Stimulated activated CD4-positive, alpha-beta T cell treated with anti-CD3 and anti-CD28 coated beads, Interleukin-4, amount 100 ng/mL, for 1 hour (primary cell): ENCODE measurements around the gene BCAS3.

Experiments used
- DNase-seq: peaks from one replicate; pipeline ENCODE4 v3.0.0-alpha.2; 2020

Gene BCAS3

DNA sequence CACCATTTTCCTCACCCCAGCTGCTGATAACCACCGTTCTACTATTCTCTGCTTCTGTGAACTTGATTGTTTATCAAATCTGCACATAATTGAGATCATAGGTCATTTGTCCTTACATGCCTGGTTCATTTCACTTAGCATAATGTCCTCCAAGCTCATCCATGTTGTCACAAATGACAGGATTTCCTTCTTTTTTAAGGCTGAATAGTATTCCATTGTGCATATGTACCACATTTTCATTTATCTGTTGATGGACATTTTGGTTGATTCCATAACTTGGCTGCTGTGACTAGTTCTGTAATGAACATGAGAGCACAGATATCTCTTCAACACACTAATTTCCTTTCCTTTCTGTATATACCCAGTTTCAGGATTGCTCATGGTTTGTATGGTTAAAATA, 496.7 kb downstream of the BCAS3 start:
- no peak for DNase-seq

DNA sequence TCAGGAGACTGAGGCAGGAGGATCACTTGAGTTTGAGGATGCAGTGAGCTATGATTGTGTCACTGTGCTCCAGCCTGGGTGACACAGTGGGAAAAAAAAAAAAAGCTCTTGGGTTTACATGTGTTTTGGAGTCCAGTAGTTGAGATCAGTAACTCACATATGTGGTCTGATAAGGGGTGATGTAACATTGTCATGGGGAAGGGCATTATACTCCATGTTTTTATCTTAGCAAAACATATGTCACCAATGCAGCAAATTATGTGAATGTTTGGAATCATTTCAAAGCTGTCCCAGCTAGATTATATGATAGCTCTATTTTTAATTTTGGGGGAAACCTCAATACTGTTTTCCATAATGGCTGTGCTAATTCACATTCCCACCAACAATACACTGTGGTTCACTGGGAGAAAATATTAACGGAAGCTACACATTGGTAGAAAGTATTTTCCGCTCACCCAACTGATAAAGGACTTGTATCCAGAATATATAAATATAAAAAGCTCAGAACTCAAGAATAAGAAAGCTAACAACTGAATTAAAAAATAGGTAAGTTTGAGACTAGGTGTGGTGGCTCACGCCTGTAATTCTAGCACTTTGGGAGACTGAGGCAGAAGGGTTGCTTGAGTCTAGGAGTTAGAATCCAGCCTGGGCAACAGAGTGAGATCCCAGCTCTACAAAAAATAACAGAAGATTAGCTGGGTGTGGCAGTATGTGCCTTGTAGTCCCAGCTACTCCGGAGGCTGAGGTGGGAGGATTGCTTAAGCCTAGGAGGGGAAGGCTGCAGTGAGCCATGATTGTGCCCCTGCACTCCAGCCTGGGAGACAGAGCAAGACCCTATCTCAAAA, 497.9 kb downstream of the BCAS3 start:
- DNase-seq, result no peak

DNA sequence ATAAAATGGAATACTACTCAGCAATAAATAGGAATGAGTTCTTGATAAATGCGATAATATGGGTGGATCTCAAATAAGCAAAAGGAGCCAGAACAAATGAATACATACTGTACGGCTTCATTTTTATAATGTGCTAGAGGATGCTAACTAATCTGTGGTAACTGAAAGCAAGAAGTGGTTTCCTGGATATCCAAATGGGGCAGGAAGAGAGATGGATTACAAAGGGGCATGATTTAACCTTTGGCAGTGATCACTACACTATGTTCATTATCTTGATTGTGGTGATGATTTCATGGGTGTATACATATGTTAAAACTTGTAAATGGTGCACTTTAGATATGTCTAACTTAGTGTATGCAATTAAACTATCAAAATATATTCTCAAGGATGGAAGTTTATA, 499.7 kb downstream of the BCAS3 start:
- no peak for DNase-seq

DNA sequence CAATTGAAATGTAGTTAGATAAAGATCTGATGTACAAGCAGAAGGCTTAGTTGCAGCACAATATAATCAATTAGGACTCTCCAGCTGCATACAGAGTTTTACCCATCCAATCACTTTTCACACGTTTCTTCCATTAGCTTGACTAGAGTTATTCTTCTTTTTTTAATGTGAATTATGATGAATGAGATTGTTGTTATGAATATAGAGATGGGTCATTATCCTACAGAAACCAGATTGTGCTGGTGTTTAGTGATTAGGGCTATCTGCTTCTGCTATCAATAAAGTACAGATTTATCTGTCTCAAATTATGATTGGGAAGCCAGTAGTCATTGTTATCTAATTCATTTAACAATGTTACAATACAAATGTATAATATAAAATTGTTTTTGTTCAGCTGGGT, 500.6 kb downstream of the BCAS3 start:
- no peak for DNase-seq

DNA sequence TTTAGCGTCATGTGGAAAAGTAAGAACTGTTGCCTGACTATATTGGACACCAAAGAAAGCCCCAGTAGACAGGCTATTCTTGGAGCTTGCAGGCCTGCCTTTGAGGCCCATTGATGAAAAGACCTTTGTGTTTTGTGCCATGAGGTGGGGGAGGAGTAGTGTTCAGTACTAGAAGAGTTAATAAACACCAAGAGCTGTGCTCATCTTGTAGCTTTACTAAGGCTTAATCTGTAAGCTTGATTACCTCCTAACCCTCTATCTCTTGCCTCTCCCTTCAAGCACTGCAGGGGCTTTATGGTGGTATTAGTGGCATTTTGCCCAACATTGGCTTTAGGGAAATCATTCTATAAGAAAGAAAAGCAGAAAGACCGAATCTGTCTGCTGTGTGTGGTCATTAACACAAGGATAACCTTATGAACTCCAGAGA, 501.7 kb downstream of the BCAS3 start:
- no peak for DNase-seq

DNA sequence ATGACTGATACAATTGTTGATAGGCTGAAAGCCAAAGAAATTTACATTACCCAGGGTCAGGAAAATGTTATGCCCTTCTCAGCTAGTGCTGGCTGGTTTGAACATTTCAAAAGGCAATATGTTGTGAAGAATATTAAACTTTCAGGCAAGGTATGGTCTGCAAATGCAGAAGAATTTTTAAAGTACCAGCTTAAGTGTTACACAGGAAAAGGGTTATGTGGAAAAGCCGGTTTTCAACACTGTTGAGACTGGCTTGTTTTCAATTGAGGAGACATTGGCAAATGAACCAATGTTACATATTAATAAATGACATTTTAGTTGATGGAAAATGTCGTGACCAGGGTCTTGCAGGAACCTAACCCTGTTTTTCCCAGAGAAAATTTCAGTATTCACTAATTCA, 506.1 kb downstream of the BCAS3 start:
- DNase-seq, result no peak

DNA sequence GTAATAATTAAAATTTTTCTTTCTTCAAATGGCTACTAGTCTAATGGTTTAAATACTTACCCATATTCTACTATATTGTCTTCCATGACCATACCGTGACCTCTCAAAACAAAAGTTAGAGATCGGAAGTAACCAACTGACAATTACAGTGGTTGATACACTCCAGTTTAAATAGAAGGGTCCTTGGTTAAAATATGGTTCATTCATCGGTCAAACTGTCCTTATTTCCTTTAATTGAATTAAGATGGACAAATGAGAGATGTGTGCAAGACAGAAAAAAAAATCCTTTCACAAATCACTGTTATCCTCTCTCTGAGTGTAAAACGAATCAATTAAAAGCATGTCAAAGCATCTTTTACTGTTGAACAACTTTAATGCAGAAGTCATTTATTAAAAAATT, 507.7 kb downstream of the BCAS3 start:
- DNase-seq, result no peak

DNA sequence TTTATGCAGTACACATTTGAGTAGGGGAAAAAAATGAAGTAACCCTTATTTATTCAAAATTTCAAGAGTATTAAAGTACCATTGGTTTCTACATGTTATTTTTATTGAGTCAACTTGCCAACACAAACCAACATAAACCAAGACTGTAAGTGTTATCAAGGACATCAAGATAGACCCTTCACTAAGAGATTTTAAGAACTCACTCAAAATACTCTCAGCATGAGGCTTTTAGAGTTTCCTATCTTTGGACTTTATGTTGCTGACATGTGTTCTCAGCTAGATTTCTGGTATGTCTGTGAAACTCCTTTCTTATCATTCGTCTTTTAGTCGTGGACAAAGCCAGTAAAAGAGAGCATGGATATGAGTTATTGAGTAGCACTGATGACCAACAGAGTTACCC, 509.4 kb downstream of the BCAS3 start:
- no peak for DNase-seq

DNA sequence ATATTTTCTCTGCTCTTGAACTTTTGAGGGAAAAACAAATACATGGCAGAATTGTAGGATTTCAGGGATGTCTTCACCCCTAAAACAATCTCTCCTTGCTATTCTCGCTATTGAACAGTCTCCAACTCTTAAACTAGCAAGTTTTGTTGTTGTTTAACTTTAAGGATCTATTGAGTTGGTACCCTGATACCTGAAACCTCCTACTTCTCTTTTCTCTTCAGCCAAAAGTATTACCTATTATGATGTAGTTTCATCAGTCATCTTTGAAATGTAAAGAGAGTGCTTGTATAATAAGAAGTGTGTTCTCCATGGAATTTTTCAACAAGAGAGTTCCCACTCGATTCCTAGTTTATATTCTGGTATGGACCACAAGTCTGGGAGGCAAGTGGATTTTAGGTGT, 510.4 kb downstream of the BCAS3 start:
- no peak for DNase-seq

DNA sequence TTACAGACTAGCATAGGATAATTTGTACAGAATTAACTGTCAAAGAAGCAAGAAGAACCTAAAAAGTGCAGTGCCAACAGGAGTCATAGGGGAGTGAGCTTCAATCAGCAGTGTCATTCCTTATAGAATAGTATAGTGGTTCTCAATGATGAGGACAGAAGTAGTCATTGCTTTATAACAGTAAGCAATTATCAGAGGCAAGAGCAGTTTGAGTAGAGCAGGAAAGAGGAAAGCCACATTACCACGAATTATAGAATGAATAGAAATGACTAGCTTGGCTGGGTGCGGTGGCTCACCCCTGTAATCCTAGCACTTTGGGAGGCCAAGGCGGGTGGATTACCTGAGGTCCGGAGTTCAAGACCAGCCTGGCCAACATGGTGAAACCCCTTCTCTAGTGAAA, 512.3 kb downstream of the BCAS3 start:
- no peak for DNase-seq

DNA sequence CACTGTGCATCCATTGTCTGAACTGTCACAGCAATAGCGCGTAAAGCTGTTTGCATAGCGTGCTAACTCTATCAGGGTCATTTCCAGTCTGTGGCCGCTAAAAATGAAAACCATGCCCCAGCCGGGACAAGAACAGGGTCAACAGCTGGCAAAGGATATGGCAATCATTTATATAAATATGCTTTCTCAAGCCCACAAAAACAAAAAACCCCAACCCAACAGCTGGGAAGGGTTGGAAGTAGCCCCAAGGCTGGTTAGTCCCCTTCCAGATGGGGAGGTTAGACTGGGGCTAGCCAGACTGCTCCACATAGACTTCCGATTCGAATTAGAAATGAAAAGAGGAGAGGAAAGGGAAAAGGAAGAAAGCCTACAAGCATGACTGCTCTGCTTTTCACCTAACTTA, 518.7 kb downstream of the BCAS3 start:
- no peak for DNase-seq

DNA sequence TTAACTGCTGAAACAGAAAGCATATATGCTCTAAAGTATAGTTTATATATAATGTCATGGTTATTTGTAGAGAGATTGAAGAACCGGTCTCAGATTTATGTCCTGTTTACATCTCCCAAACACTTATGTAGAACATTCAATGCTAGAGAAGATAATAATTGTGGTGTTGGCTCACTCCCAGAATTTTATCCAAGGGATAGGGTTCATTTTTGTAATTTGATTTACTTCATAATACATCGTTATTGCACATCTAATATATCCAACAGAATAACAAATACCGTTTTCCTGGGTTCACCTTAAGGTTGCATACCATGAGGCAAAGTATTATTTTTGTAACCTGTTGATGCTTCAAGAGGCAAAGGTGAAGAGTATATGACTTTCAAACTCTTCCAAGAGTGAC, 519.1 kb downstream of the BCAS3 start:
- no peak for DNase-seq

DNA sequence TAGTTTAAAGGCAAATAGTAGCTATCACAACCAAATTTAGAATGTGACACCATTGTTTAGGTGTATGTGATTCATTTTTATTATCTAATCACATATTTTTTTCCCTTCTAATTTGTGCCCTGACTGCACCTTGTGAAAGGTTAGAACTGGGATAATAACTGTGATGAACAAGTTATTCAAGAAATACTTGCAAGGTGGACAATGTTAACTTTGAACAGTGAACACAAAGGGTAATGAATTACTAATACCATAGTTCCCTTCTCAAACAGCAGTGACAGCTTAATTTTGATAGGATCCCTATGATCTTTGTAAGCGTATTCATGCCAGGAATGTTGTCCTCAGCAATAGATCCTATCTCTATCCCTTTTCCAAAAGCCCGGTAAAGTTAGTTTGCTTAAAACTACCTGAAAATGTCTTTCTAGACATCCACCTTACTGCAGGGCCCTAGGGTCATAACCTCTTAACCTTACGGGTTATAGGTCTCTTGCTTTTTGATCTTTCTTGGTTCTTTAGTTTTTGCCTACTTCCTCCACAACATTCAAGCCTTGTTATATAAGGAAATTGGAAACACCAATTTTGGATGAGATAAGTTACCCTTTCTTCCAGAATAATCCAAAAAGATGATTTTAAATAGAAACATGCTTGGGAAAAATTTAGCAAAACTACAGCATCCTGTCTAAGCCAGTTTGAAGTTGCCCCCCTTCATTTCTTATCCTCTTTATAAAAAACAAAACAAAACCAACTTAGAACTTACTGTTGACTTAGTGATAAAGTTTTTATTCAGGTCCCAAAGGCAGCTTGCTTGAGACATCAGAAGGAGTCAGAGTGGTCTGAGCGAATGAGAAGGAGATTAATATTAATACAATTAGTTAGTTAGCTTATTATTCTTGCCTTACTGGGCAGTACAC, 522.0 kb downstream of the BCAS3 start:
- DNase-seq, result no peak

DNA sequence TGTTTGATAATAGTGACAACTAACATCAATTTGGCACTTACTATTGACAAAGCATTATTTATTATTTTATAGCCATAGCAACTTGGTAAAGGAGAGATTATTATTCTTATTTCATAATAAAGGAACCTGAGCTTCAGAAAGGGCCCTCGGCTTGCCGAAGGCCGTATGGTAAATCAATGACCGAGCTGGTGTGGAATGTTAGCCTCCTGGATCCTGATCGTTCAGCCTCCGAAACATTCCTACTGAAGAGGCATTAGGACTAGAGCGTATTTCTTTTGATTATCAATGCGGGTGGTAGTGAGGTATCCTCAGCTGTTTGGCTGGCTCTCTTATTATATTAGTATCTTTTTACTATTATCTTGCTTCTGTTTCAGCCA, 522.7 kb downstream of the BCAS3 start:
- no peak for DNase-seq

DNA sequence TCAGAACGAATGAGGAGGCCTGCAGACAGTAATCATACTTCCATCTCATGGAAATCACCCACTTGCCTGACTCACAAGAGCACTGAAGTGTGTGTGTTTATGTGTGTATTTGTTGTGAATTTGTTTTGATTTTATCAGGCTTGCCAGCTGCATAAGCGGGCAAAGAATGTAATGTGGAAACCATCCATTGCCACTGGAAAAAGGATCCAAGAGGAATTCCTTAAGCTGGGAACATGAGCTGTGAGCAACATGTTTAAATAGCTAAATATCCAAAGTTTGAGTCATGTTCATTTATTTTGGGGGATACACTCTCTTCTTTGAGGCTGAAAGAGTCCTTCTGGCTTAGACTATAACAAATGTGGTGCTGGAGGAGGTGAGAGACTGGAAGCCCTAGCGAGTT, 523.6 kb downstream of the BCAS3 start:
- DNase-seq, result no peak

DNA sequence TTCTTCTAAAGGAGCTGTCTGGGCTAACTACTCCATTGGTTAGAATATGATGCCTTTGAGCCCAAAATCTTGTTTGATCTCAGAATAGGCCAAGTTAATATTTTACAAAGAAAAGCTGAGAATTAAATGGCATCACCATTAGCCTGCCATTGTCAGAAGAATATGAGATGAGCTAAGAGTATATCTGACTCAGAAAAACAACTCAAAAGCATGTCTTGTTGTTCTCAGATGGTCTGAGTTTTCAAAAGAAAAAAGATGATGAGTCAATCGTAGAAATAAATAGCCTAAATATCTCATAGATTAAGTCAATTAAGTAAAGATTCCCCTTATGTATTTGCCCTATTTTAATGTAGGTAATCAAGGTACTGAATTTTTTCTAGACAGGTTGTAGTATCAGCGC, 524.9 kb downstream of the BCAS3 start:
- no peak for DNase-seq

DNA sequence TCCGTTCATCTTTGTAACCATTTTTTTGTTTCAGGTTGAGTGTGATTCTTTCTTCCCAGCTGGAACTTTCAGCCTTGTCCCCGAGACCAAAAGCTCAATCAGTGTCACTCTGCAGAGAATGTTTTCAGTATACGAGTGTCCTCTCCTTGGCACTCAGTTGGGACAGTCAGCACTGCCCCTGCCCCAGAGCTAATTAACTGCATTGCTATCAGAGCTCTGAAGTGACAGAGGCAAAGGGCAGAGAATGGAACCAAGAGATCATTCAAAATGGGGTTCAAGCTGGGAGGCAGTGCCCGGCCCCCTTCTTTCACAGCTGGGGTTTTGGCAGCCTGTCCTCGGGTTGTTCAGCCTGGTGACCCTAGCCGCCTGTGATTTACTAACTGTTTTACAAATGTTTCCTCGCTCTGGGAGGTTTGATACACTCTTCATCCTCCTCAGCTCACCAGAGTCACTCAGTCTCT, 526.0 kb downstream of the BCAS3 start:
- DNase-seq, result no peak

DNA sequence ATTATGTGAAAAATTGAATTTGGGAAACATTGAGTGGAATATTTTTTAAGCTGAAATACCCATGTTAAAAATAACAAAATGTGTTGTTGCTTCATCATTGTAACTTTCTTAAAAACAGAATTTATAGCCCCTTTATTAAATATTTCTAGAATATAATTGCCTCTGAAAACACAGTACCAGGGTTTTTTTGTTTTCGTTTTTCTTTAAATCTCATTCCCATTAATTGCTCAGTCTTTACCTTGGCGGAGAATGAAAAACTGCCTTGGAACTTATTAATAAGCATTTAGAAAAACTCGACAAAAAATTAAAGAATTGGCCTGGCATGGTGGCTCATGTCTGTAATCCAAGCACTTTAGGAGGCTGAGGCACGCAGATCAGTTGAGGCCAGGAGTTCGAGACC, 526.8 kb downstream of the BCAS3 start:
- DNase-seq, result no peak

DNA sequence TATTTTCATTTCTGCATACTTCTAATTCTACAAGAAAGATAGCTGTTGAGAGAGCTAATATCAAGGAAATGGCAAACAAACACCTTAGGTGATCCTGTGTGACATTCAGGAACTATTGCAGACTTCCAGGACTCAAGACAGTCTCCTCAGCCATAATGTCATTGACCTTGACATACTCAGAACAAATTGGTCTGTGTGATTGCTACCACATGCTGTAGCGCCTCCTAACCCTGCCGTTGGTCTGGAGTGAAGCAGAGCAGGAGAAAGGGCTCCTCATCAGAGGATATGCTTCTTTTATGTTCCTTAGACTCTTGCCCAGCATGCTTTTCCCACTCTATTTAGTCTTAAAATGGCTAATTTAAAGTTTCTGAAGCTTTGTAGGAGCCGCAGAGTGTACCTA, 527.8 kb downstream of the BCAS3 start:
- DNase-seq, result no peak

DNA sequence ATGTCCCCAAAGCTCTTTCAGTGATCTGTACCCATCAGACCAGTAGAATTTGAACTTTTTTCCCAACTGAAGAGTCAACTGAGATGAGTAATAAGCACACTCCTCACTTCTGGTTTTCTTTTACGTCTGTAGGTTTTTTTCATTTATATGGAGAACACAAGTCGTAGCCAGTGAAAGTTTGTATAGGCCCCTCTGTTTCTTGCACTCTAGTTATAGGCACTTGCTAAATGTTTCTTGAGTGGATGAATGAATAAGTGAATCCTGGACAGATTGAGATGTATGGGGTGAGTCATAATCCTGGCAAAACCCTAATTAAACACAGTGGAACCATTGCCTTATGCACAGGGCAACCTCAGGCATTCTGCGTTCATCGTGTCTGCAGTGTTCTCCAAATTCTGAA, 528.3 kb downstream of the BCAS3 start:
- no peak for DNase-seq

DNA sequence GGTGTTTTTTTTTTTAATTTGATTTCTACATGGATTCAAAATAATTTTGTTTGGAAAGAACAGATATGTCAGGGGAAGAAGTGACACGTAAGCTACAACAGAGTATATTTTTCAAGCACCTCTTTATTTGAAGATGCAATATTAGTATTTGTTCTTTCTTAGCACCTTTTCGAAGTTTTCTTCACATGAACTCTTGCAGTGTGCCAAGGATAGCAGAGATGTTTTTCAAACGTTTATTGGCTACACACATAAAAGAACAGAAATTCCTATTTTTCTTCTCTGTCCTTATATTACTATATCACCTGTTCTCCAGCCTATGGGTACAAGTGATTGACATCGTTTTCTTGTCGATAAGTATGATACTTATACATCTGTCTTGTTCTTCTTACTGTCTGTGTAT, 529.3 kb downstream of the BCAS3 start:
- DNase-seq, result no peak

DNA sequence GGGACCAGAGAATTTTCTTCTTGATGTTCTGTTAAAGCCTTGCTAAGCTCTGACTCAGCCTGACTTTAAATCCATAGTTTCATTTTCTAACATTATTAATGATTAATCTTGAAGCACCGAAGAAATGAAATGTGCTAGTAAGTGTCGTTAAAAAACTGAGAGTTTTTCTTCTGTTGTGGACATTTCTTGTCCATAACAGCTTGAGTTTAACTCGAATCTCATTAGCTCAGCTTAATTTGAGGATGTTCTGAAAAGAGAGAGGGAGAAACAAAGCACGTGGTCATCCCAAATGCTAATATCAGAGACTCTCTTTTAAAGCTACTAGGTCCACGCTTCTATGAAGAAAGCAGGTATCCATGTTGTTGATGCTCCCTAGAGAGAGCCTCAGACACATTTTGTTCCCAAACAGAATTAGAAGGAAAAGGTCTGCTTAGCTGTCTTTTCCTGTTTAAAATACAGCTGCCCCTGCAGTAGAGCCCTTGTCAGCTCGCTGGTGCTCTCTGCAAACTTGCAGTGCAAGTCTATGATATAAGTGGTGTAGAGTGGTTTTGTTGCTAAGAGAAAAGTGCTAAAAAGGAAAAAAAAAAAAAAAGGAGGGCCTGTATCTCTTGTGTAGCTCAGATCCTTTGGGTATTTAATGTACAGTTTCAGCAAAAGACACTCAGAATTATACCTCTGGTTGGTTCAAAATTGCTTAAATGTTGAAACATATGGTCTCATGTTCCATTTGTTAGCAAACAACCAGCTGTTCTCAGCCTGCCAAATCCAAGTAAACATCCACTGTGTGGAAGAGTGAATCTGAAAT, 530.9 kb downstream of the BCAS3 start:
- no peak for DNase-seq

DNA sequence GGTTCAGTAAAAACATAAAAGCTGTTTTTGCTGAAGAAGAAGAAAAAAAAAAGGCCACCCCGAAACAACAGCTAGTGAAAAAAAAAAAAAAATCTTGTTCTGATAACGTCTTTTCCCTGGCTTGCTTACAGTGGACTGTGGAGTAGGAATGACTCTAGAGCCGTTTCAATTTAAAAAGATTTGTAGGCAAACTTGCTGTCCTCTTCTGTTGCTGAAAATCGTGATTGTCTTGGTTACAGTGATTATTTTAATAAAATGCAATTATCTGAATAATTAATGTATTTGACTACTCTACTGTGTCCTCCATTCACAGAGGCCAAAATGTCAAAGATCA, 531.4 kb downstream of the BCAS3 start:
- no peak for DNase-seq
